LNCaP clone FGC (cell line): ENCODE data around the gene CELSR2.

Experiments
- DNase-seq: peaks from one replicate; pipeline ENCODE4 v3.0.0-alpha.2; 2011; ENCODE audit warnings: low read depth
- H3K4me3 ChIP-seq: 2 replicates; pipeline ENCODE4 v1.5.1; 2011; ENCODE audit warnings: mild to moderate bottlenecking, low read depth, low read length, control low read depth
- CTCF ChIP-seq: IDR thresholded peaks from 2 replicates; pipeline ENCODE4 v1.5.1; 2012; ENCODE audit warnings: mild to moderate bottlenecking; ENCODE audit not compliant: control insufficient read depth, insufficient read depth; ENCODE audit errors: extremely low read depth

Gene CELSR2

DNA sequence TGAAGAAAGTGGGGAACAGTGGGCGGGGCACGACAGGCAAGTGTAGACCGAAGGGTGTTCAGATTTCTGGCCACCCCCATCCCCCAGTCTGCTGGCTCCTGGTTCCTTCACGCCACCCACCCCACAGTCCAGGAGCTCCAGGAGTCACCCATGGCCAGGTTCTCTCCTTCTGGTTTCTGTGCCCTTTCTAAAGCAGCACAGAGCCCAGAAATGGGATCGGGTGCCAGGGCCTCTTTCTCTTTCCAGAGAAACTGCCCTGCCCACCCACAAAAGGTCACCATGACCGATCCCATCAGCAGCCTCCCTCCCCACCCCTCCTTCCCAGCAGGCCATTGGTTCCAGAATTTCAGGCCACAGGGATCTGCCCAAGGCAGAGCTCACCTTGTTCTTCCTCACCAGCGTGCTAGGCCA is 3.2 kb upstream of the CELSR2 start:
- no peak for TF ChIP-seq CTCF
- no peak overlapping the region for H3K4me3 ChIP-seq
- DNase-seq = no peak

GRCh38 chr1:109247401-109248365 is 1.7 kb upstream of the CELSR2 start:
- TF ChIP-seq CTCF = no peak
- H3K4me3 ChIP-seq = no peak overlapping the region
- DNase-seq = no peak

GRCh38 chr1:109248444-109248796 is 919 bp upstream of the CELSR2 start:
- no peak overlapping the region for H3K4me3 ChIP-seq
- no peak for DNase-seq
- no peak for TF ChIP-seq CTCF

DNA sequence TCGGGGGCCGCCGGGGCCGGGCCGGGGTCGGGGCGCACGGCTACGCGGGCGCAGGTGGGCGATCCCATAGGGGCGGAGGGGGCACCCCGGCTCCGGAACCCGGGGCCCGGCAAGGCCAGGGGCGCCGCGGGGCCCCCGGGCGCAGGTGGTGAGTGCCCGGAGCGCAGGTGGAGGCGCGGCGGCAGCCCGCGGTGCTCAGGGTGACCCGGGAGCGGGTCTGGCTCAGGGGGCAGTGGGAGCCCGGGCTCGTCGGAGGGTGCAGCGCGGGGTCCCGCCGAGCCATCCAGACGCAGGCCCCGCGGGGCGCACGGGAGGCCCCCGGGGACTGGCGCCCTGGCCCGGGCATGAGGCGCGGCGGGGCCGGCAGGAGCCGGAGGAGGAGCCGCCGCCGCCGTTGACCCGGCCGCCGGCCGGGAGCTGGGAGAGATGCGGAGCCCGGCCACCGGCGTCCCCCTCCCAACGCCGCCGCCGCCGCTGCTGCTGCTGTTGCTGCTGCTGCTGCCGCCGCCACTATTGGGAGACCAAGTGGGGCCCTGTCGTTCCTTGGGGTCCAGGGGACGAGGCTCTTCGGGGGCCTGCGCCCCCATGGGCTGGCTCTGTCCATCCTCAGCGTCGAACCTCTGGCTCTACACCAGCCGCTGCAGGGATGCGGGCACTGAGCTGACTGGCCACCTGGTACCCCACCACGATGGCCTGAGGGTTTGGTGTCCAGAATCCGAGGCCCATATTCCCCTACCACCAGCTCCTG is 489 bp downstream of the CELSR2 start:
- TF ChIP-seq CTCF = no peak
- no peak for DNase-seq

DNA sequence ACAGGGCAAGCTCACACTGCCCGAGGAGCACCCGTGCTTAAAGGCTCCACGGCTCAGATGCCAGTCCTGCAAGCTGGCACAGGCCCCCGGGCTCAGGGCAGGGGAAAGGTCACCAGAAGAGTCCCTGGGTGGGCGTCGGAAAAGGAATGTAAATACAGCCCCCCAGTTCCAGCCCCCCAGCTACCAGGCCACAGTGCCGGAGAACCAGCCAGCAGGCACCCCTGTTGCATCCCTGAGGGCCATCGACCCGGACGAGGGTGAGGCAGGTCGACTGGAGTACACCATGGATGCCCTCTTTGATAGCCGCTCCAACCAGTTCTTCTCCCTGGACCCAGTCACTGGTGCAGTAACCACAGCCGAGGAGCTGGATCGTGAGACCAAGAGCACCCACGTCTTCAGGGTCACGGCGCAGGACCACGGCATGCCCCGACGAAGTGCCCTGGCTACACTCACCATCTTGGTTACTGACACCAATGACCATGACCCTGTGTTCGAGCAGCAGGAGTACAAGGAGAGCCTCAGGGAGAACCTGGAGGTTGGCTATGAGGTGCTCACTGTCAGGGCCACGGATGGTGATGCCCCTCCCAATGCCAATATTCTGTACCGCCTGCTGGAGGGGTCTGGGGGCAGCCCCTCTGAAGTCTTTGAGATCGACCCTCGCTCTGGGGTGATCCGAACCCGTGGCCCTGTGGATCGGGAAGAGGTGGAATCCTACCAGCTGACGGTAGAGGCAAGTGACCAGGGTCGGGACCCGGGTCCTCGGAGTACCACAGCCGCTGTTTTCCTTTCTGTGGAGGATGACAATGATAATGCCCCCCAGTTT is 1.3 kb downstream of the CELSR2 start:
- no peak for DNase-seq
- no peak for TF ChIP-seq CTCF
- H3K4me3 ChIP-seq = peak overlapping the region; percentile 50

More for the DNA sequence above, 489 bp downstream of the CELSR2 start:
- peak overlapping the region; percentile 50 for H3K4me3 ChIP-seq

DNA sequence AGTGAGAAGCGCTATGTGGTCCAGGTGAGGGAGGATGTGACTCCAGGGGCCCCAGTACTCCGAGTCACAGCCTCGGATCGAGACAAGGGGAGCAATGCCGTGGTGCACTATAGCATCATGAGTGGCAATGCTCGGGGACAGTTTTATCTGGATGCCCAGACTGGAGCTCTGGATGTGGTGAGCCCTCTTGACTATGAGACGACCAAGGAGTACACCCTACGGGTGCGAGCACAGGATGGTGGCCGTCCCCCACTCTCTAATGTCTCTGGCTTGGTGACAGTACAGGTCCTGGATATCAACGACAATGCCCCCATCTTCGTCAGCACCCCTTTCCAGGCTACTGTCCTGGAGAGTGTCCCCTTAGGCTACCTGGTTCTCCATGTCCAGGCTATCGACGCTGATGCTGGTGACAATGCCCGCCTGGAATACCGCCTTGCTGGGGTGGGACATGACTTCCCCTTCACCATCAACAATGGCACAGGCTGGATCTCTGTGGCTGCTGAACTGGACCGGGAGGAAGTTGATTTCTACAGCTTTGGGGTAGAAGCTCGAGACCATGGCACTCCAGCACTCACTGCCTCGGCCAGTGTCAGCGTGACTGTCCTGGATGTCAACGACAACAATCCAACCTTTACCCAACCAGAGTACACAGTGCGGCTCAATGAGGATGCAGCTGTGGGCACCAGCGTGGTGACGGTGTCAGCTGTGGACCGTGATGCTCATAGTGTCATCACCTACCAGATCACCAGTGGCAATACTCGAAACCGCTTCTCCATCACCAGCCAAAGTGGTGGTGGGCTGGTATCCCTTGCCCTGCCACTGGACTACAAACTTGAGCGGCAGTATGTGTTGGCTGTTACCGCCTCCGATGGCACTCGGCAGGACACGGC is 2.2 kb downstream of the CELSR2 start:
- no peak overlapping the region for H3K4me3 ChIP-seq
- TF ChIP-seq CTCF = no peak
- no peak for DNase-seq
